H1 (cell line): ENCODE measurements around the gene TMEM38A. TPM values are rescaled to one million over a fixed set of nuclear protein-coding genes. Genes with fewer than 3 reads are reported as not detected.

Experiments
- BACH1 ChIP-seq: IDR thresholded peaks from 2 replicates; pipeline ENCODE4 v1.6.1; 2012; ENCODE audit warnings: low read length, improper control_type of control experiment
- CHD7 ChIP-seq: fragments of 300-600 bp; sonication (generic); IDR thresholded peaks from 2 replicates; pipeline ENCODE4 v1.7.1; 2012; ENCODE audit warnings: low read length, moderate library complexity, mild to moderate bottlenecking, inconsistent platforms; ENCODE audit not compliant: insufficient replicate concordance
- CTBP2 ChIP-seq: IDR thresholded peaks from 2 replicates; pipeline ENCODE4 v1.7.0; 2011; ENCODE audit warnings: borderline replicate concordance, mild to moderate bottlenecking, moderate library complexity, mixed read lengths, low read length; ENCODE audit not compliant: insufficient read depth, insufficient read length
- HDAC6 ChIP-seq: IDR thresholded peaks from one replicate; pipeline ENCODE4 v1.7.1; 2012; ENCODE audit warnings: low read depth, mild to moderate bottlenecking, inconsistent platforms, low read length, moderate library complexity
- JUND ChIP-seq: IDR thresholded peaks from 2 replicates; pipeline ENCODE4 v1.6.1; 2011; ENCODE audit warnings: mild to moderate bottlenecking, improper control_type of control experiment, low read length
- KDM1A ChIP-seq: fragments of 200-600, 300-600 bp; sonication (generic); IDR thresholded peaks from 2 replicates; pipeline ENCODE4 v1.7.1; 2016; ENCODE audit warnings: mild to moderate bottlenecking, low read length, borderline replicate concordance
- MAFK ChIP-seq: IDR thresholded peaks from 2 replicates; pipeline ENCODE4 v1.6.1; 2012; ENCODE audit warnings: low read depth, mild to moderate bottlenecking, improper control_type of control experiment, low read length
- PHF8 ChIP-seq: fragments of 200-600 bp; sonication (generic); conservative IDR thresholded peaks from 2 replicates; pipeline ENCODE4 v1.7.1; 2012; ENCODE audit warnings: low read depth, mild to moderate bottlenecking, inconsistent platforms, low read length, moderate library complexity
- SAP30 ChIP-seq: fragments of 300-600 bp; sonication (generic); IDR thresholded peaks from 2 replicates; pipeline ENCODE4 v1.7.1; 2012; ENCODE audit warnings: low read length, moderate library complexity, mild to moderate bottlenecking, inconsistent platforms; ENCODE audit not compliant: insufficient read depth, insufficient replicate concordance
- SP4 ChIP-seq: IDR thresholded peaks from 2 replicates; pipeline ENCODE4 v1.6.1; 2012; ENCODE audit warnings: low read length, inconsistent platforms
- SRF ChIP-seq: IDR thresholded peaks from 2 replicates; pipeline ENCODE4 v1.6.1; 2011; ENCODE audit warnings: mild to moderate bottlenecking, low read depth, low read length, moderate library complexity
- TAF1 ChIP-seq: IDR thresholded peaks from 2 replicates; pipeline ENCODE4 v1.6.1; 2011; ENCODE audit warnings: mild to moderate bottlenecking, low read depth, low read length
- YY1 ChIP-seq: IDR thresholded peaks from 2 replicates; pipeline ENCODE4 v1.6.1; 2011; ENCODE audit warnings: low read depth, mild to moderate bottlenecking, low read length
- polyA plus RNA-seq, 7 experiments: library from polyadenylated mRNA; depleted of rRNA in 3 of 7; stranded (reverse) in 5 of 7; unstranded in 2 of 7; fragments of >200 nt in 5 of 7; fragments of 200-250 nt in 2 of 7; gene quantifications; 1 replicate in 5 of 7; 2 replicates in 1 of 7; 4 replicates in 1 of 7; pipeline versions ENCODE4 v1.2.1 to v1.2.3, GENCODE V29; 2011 to 2013; ENCODE audit warnings: missing spikeins in 2 of 7, mixed read lengths in 2 of 7
- total RNA-seq: library from RNA; stranded (reverse); fragmentation: NEBNext Ultra II Directional; extraction: Animal tissue kit (Norgen Biotek cat#: 25700); gene quantifications from 2 replicates; pipeline ENCODE4 v1.2.1, GENCODE V29; 2021

TMEM38A gene
- total and polyA plus RNA-seq, 2 of the 8 experiments (the other 6 are each of a cell fraction or from before 2014, with no cell fraction given) = 8.9 to 9.2 TPM

- no peak for TF ChIP-seq CHD7
- no peak for TF ChIP-seq YY1
- no peak for TF ChIP-seq PHF8
- no peak for TF ChIP-seq MAFK
- TF ChIP-seq SRF = no peak
- no peak for TF ChIP-seq KDM1A
- no peak for TF ChIP-seq SP4
- no peak for TF ChIP-seq BACH1
- no peak for TF ChIP-seq TAF1
- no peak for TF ChIP-seq HDAC6
- TF ChIP-seq CTBP2 = no peak
- TF ChIP-seq JUND = no peak
- TF ChIP-seq SAP30 = no peak
Measured at GRCh38 chr19:16739546-16739945, 78.6 kb downstream of the TMEM38A start (continued).
